MCF 10A (cell line): ENCODE measurements around the gene CLIP1. TPM values are rescaled to one million over a fixed set of nuclear protein-coding genes. Genes with fewer than 3 reads are reported as not detected.
A peak's percentile ranks its signal among the peaks of the same experiment; 100 is the strongest.

Experiments used
- BruUV-seq: library from RNA; stranded (reverse); fragments of 400-500 nt; replicated peaks from 2 replicates; lab custom pipeline; 2021; lab: Mats Ljungman, UMichigan
- CTCF ChIA-PET: fragments of 300-600 bp; sonication (Branson Sonifier 250); formaldehyde crosslinking; extraction: SDS; loops from one replicate; lab custom pipeline; 2021; ENCODE audit warnings: antibody characterized with exemption, inconsistent platforms; lab: Yijun Ruan, JAX
- POLR2A ChIA-PET: fragments of 300-600, 350-650 bp; sonication (Branson Sonifier 250); formaldehyde crosslinking; extraction: SDS; loops from one replicate; lab custom pipeline; 2020; ENCODE audit warnings: antibody characterized with exemption, inconsistent platforms; lab: Yijun Ruan, JAX
- DNase-seq: peaks from one replicate; pipeline ENCODE4 v3.0.0-alpha.2; 2018; ENCODE audit not compliant: unreplicated experiment
- H3K27ac Mint-ChIP-seq: one replicate; pipeline ENCODE4 v1.8.0; 2022; ENCODE audit warnings: mild to moderate bottlenecking, low read depth, mixed read lengths; ENCODE audit not compliant: unreplicated experiment
- H3K27me3 Mint-ChIP-seq: one replicate; pipeline ENCODE4 v1.8.0; 2022; ENCODE audit warnings: mixed read lengths; ENCODE audit not compliant: insufficient read depth, unreplicated experiment
- H3K36me3 Mint-ChIP-seq: one replicate; pipeline ENCODE4 v1.8.0; 2022; ENCODE audit warnings: mild to moderate bottlenecking, moderate library complexity, mixed read lengths; ENCODE audit not compliant: insufficient read depth, unreplicated experiment
- H3K4me1 Mint-ChIP-seq: one replicate; pipeline ENCODE4 v1.8.0; 2022; ENCODE audit warnings: mixed read lengths; ENCODE audit not compliant: insufficient read depth, unreplicated experiment
- H3K4me3 Mint-ChIP-seq: one replicate; pipeline ENCODE4 v1.8.0; 2022; ENCODE audit warnings: mild to moderate bottlenecking, moderate library complexity, mixed read lengths; ENCODE audit not compliant: unreplicated experiment
- H3K9me3 Mint-ChIP-seq: one replicate; pipeline ENCODE4 v1.8.0; 2022; ENCODE audit warnings: mixed read lengths; ENCODE audit not compliant: unreplicated experiment
- CTCF ChIP-seq: fragments of 200-600 bp; IDR thresholded peaks from one replicate; pipeline ENCODE4 v1.8.0; 2022; ENCODE audit warnings: antibody characterized with exemption, mild to moderate bottlenecking; ENCODE audit not compliant: unreplicated experiment
- intact Hi-C: fragments of 100-400 bp; cut with micrococcal nuclease; formaldehyde crosslinking; loops from 2 replicates; pipeline ENCODE4 v1.14.1; 2022
- total RNA-seq: library from RNA; stranded (reverse); gene quantifications from 2 replicates; pipeline ENCODE4 v1.2.3, GENCODE V29; 2022

CLIP1 gene
- total RNA-seq, 1 experiment from 2014 or later: 92.6 TPM

- POLR2A ChIA-PET: interaction anchor here (1.0 to 7.7 kb wide), 5 partner anchors 10 to 68 kb away, joined by 3 to 292 read pairs (median 5); partner anchors contain the start of gene CLIP1
- CTCF ChIA-PET: interaction anchor here (0.6 kb wide), 1 partner anchor 48 kb away, joined by 3 read pairs; no protein-coding TSS in a partner anchor
- no peak overlapping the region for H3K27ac Mint-ChIP-seq
Measured at GRCh38 chr12:122403831-122404230, 18.6 kb downstream of the CLIP1 start.

GRCh38 chr12:122403115-122403770, 19.2 kb downstream of the CLIP1 start:
- TF ChIP-seq CTCF: no peak
- intact Hi-C loops: no loop called here
- no peak for DNase-seq
- BruUV-seq: no TSS peak
- Mint-ChIP-seq H3K27ac (peak overlapping the region; percentile 74), H3K36me3 (peaks cover 11% of the 10 kb centered on the region), H3K4me3 (no peak overlapping the region), H3K9me3 (no peaks in the 10 kb centered on the region), H3K27me3 (no peaks in the 10 kb centered on the region), H3K4me1 (peaks cover 38% of the 10 kb centered on the region)
- ChIA-PET CTCF (interaction anchor here (0.5 to 0.6 kb wide), 2 partner anchors 10 to 36 kb away, joined by 3 to 4 read pairs; no protein-coding TSS in a partner anchor), POLR2A (interaction anchor here (0.9 to 7.7 kb wide), 10 partner anchors 9 to 123 kb away, joined by 3 to 292 read pairs (median 4); partner anchors contain the start of genes CLIP1, KNTC1 and RSRC2)

More at GRCh38 chr12:122403831-122404230, 18.6 kb downstream of the CLIP1 start:
- Mint-ChIP-seq H3K4me3 (no peak overlapping the region), H3K4me1 (peaks cover 38% of the 10 kb centered on the region), H3K27me3 (no peaks in the 10 kb centered on the region), H3K36me3 (peaks cover 11% of the 10 kb centered on the region), H3K9me3 (no peaks in the 10 kb centered on the region)
- intact Hi-C loops: no loop called here
- no peak for TF ChIP-seq CTCF
- no TSS peak for BruUV-seq
- no peak for DNase-seq

GRCh38 chr12:122402264-122402663, 20.2 kb downstream of the CLIP1 start:
- POLR2A ChIA-PET: interaction anchor here (1.3 to 7.7 kb wide), 8 partner anchors 10 to 125 kb away, joined by 3 to 292 read pairs (median 4); partner anchors contain the start of genes CLIP1, KNTC1 and RSRC2
- intact Hi-C loops: no loop called here
- Mint-ChIP-seq H3K9me3 (no peaks in the 10 kb centered on the region), H3K4me1 (peaks cover 35% of the 10 kb centered on the region), H3K27ac (no peak overlapping the region), H3K36me3 (peaks cover 11% of the 10 kb centered on the region), H3K27me3 (no peaks in the 10 kb centered on the region), H3K4me3 (no peak overlapping the region)
- TF ChIP-seq CTCF: no peak
- CTCF ChIA-PET: interaction anchor here (0.5 to 0.8 kb wide), 3 partner anchors 19 to 179 kb away, joined by 3 to 6 read pairs (median 3); partner anchors contain the start of gene CLIP1
- DNase-seq: peak; percentile 35
- BruUV-seq: no TSS peak
